GM23338 (cell line): ENCODE data around the gene UBE2S.

Experiments used
- CREB1 ChIP-seq: fragments of 250-450 bp; sonication (Bioruptor Pico); IDR thresholded peaks from 2 replicates; pipeline ENCODE4 v1.5.0; 2020; ENCODE audit warnings: low read depth, mild to moderate bottlenecking, moderate library complexity
- EZH2 ChIP-seq: fragments of 200-600 bp; sonication (generic); IDR thresholded peaks from one replicate; pipeline ENCODE4 v1.8.0; 2017; ENCODE audit warnings: antibody characterized with exemption, mild to moderate bottlenecking, low read depth; ENCODE audit not compliant: unreplicated experiment
- EZH2phosphoT487 ChIP-seq: fragments of 200-600 bp; sonication (generic); IDR thresholded peaks from one replicate; pipeline ENCODE4 v1.8.1; 2018; ENCODE audit warnings: antibody characterized with exemption; ENCODE audit not compliant: unreplicated experiment
- JUNB ChIP-seq: IDR thresholded peaks from one replicate; pipeline ENCODE4 v1.6.1; 2016; ENCODE audit warnings: antibody characterized with exemption; ENCODE audit not compliant: unreplicated experiment
- NANOG ChIP-seq: IDR thresholded peaks from 2 replicates; pipeline ENCODE4 v1.6.1; 2016; ENCODE audit warnings: antibody characterized with exemption, borderline replicate concordance
- POLR2AphosphoS5 ChIP-seq: IDR thresholded peaks from 2 replicates; pipeline ENCODE4 v1.6.1; 2016; ENCODE audit warnings: antibody characterized with exemption, low read depth
- ZNF331 ChIP-seq: fragments of 250-450 bp; sonication (Bioruptor Pico); IDR thresholded peaks from 2 replicates; pipeline ENCODE4 v1.5.0; 2020; ENCODE audit warnings: low read depth, mild to moderate bottlenecking, moderate library complexity
- TF ChIP-seq, protein P1 (sequence below), 2 experiments: fragments of 200-600 bp in 1 of 2; sonication (generic) in 1 of 2; conservative IDR thresholded peaks; 2 replicates each; pipeline versions ENCODE4 v1.5.1 to v1.6.1; 2016 to 2017; ENCODE audit warnings: antibody characterized with exemption in 2 of 2, low read depth in 2 of 2, mild to moderate bottlenecking in 2 of 2, moderate library complexity in 1 of 2
- TF ChIP-seq, protein P2 (sequence below): IDR thresholded peaks from one replicate; pipeline ENCODE4 v1.6.1; 2018; ENCODE audit warnings: antibody characterized with exemption; ENCODE audit not compliant: unreplicated experiment
- TF ChIP-seq, protein P3 (sequence below): fragments of 250-450 bp; sonication (Bioruptor Pico); IDR thresholded peaks from 2 replicates; pipeline ENCODE4 v1.5.0; 2020; ENCODE audit warnings: mild to moderate bottlenecking, moderate library complexity
- TF ChIP-seq, protein P4 (sequence below): IDR thresholded peaks from 2 replicates; pipeline ENCODE4 v1.6.1; 2016; ENCODE audit warnings: antibody characterized with exemption

DNA sequence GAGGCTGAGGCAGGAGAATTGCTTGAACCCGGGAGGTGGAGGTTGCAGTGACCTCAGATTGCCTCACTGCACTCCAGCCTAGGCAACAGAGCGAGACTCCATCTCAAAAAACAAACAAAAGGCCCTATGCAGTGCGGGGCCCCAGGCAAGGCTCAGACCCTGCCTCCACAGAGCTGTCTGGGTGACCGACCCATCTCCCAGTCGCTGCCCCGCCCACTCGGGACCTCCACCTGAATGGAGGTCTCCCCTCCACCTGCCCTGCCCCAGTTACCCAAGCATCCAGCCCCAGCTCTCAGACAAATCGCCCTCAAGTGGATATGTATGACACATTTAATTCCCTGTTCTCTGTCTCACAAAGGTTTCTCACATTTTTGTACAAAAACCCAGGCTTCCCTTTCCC is 42.3 kb downstream of the UBE2S start:
- TF ChIP-seq, protein P1, sequence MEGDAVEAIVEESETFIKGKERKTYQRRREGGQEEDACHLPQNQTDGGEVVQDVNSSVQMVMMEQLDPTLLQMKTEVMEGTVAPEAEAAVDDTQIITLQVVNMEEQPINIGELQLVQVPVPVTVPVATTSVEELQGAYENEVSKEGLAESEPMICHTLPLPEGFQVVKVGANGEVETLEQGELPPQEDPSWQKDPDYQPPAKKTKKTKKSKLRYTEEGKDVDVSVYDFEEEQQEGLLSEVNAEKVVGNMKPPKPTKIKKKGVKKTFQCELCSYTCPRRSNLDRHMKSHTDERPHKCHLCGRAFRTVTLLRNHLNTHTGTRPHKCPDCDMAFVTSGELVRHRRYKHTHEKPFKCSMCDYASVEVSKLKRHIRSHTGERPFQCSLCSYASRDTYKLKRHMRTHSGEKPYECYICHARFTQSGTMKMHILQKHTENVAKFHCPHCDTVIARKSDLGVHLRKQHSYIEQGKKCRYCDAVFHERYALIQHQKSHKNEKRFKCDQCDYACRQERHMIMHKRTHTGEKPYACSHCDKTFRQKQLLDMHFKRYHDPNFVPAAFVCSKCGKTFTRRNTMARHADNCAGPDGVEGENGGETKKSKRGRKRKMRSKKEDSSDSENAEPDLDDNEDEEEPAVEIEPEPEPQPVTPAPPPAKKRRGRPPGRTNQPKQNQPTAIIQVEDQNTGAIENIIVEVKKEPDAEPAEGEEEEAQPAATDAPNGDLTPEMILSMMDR (conservative IDR thresholded peaks at IDR 0.05; ENCODE audit: low read depth in 2 of 2): no peak
- no peak for TF ChIP-seq EZH2
- TF ChIP-seq, protein P2, sequence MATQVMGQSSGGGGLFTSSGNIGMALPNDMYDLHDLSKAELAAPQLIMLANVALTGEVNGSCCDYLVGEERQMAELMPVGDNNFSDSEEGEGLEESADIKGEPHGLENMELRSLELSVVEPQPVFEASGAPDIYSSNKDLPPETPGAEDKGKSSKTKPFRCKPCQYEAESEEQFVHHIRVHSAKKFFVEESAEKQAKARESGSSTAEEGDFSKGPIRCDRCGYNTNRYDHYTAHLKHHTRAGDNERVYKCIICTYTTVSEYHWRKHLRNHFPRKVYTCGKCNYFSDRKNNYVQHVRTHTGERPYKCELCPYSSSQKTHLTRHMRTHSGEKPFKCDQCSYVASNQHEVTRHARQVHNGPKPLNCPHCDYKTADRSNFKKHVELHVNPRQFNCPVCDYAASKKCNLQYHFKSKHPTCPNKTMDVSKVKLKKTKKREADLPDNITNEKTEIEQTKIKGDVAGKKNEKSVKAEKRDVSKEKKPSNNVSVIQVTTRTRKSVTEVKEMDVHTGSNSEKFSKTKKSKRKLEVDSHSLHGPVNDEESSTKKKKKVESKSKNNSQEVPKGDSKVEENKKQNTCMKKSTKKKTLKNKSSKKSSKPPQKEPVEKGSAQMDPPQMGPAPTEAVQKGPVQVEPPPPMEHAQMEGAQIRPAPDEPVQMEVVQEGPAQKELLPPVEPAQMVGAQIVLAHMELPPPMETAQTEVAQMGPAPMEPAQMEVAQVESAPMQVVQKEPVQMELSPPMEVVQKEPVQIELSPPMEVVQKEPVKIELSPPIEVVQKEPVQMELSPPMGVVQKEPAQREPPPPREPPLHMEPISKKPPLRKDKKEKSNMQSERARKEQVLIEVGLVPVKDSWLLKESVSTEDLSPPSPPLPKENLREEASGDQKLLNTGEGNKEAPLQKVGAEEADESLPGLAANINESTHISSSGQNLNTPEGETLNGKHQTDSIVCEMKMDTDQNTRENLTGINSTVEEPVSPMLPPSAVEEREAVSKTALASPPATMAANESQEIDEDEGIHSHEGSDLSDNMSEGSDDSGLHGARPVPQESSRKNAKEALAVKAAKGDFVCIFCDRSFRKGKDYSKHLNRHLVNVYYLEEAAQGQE: no peak
- no peak for TF ChIP-seq JUNB
- TF ChIP-seq NANOG: no peak
- TF ChIP-seq, protein P3, sequence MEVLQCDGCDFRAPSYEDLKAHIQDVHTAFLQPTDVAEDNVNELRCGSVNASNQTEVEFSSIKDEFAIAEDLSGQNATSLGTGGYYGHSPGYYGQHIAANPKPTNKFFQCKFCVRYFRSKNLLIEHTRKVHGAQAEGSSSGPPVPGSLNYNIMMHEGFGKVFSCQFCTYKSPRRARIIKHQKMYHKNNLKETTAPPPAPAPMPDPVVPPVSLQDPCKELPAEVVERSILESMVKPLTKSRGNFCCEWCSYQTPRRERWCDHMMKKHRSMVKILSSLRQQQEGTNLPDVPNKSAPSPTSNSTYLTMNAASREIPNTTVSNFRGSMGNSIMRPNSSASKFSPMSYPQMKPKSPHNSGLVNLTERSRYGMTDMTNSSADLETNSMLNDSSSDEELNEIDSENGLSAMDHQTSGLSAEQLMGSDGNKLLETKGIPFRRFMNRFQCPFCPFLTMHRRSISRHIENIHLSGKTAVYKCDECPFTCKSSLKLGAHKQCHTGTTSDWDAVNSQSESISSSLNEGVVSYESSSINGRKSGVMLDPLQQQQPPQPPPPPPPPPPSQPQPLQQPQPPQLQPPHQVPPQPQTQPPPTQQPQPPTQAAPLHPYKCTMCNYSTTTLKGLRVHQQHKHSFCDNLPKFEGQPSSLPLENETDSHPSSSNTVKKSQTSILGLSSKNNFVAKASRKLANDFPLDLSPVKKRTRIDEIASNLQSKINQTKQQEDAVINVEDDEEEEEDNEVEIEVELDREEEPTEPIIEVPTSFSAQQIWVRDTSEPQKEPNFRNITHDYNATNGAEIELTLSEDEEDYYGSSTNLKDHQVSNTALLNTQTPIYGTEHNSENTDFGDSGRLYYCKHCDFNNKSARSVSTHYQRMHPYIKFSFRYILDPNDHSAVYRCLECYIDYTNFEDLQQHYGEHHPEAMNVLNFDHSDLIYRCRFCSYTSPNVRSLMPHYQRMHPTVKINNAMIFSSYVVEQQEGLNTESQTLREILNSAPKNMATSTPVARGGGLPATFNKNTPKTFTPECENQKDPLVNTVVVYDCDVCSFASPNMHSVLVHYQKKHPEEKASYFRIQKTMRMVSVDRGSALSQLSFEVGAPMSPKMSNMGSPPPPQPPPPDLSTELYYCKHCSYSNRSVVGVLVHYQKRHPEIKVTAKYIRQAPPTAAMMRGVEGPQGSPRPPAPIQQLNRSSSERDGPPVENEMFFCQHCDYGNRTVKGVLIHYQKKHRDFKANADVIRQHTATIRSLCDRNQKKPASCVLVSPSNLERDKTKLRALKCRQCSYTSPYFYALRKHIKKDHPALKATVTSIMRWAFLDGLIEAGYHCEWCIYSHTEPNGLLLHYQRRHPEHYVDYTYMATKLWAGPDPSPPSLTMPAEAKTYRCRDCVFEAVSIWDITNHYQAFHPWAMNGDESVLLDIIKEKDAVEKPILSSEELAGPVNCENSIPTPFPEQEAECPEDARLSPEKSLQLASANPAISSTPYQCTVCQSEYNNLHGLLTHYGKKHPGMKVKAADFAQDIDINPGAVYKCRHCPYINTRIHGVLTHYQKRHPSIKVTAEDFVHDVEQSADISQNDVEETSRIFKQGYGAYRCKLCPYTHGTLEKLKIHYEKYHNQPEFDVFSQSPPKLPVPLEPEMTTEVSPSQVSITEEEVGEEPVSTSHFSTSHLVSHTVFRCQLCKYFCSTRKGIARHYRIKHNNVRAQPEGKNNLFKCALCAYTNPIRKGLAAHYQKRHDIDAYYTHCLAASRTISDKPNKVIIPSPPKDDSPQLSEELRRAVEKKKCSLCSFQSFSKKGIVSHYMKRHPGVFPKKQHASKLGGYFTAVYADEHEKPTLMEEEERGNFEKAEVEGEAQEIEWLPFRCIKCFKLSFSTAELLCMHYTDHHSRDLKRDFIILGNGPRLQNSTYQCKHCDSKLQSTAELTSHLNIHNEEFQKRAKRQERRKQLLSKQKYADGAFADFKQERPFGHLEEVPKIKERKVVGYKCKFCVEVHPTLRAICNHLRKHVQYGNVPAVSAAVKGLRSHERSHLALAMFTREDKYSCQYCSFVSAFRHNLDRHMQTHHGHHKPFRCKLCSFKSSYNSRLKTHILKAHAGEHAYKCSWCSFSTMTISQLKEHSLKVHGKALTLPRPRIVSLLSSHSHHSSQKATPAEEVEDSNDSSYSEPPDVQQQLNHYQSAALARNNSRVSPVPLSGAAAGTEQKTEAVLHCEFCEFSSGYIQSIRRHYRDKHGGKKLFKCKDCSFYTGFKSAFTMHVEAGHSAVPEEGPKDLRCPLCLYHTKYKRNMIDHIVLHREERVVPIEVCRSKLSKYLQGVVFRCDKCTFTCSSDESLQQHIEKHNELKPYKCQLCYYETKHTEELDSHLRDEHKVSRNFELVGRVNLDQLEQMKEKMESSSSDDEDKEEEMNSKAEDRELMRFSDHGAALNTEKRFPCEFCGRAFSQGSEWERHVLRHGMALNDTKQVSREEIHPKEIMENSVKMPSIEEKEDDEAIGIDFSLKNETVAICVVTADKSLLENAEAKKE: no peak
- TF ChIP-seq POLR2AphosphoS5: no peak
- TF ChIP-seq CREB1 (CRISPR knock-in tag): no peak
- no peak for TF ChIP-seq EZH2phosphoT487
- no peak for TF ChIP-seq ZNF331 (CRISPR knock-in tag)
- TF ChIP-seq, protein P4, sequence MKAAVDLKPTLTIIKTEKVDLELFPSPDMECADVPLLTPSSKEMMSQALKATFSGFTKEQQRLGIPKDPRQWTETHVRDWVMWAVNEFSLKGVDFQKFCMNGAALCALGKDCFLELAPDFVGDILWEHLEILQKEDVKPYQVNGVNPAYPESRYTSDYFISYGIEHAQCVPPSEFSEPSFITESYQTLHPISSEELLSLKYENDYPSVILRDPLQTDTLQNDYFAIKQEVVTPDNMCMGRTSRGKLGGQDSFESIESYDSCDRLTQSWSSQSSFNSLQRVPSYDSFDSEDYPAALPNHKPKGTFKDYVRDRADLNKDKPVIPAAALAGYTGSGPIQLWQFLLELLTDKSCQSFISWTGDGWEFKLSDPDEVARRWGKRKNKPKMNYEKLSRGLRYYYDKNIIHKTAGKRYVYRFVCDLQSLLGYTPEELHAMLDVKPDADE: no peak
